Ishikawa (cell line): ENCODE data around the gene STX18.

Experiments
- CEBPB ChIP-seq: IDR thresholded peaks from 2 replicates; pipeline ENCODE4 v1.6.1; 2012
- EGR1 ChIP-seq: IDR thresholded peaks from 2 replicates; pipeline ENCODE4 v1.6.1; 2012
- EP300 ChIP-seq: IDR thresholded peaks from 2 replicates; pipeline ENCODE4 v1.6.1; 2012; ENCODE audit warnings: borderline replicate concordance
- FOXM1 ChIP-seq: IDR thresholded peaks from 2 replicates; pipeline ENCODE4 v1.6.1; 2012; ENCODE audit warnings: low read depth, borderline replicate concordance
- MAX ChIP-seq: IDR thresholded peaks from 2 replicates; pipeline ENCODE4 v1.6.1; 2012
- NFIC ChIP-seq: IDR thresholded peaks from 2 replicates; pipeline ENCODE4 v1.6.1; 2012
- RAD21 ChIP-seq: IDR thresholded peaks from 2 replicates; pipeline ENCODE4 v1.6.1; 2012; ENCODE audit warnings: low read depth
- TCF12 ChIP-seq: IDR thresholded peaks from 2 replicates; pipeline ENCODE4 v1.6.1; 2012; ENCODE audit warnings: low read depth
- TEAD4 ChIP-seq: IDR thresholded peaks from 2 replicates; pipeline ENCODE4 v1.6.1; 2012
- USF1 ChIP-seq: IDR thresholded peaks from 2 replicates; pipeline ENCODE4 v1.6.1; 2012
- YY1 ChIP-seq: IDR thresholded peaks from 2 replicates; pipeline ENCODE4 v1.6.1; 2012; ENCODE audit warnings: low read depth
- ZBTB7A ChIP-seq: IDR thresholded peaks from 2 replicates; pipeline ENCODE4 v1.6.1; 2012; ENCODE audit warnings: low read depth

- no peak for TF ChIP-seq USF1
- no peak for TF ChIP-seq RAD21
- TF ChIP-seq YY1: no peak
- no peak for TF ChIP-seq ZBTB7A
- no peak for TF ChIP-seq CEBPB
- TF ChIP-seq EP300: no peak
- TF ChIP-seq TCF12: no peak
- TF ChIP-seq TEAD4: no peak
- TF ChIP-seq MAX: no peak
- no peak for TF ChIP-seq FOXM1
- no peak for TF ChIP-seq NFIC
- TF ChIP-seq EGR1: no peak
These were observed 37.1 kb upstream of the STX18 start for GRCh38 chr4:4578981-4579380.
